DLD1 (cell line): ENCODE measurements around the gene WNK2.

Experiments
- in situ Hi-C: cut with HindIII; loops from 2 replicates; pipeline ENCODE4 v1.10.0; 2017; ENCODE audit warnings: low sequenced_read_pairs

Gene WNK2

GRCh38 chr9:93263334-93264229, 79.6 kb downstream of the WNK2 start:
- in situ Hi-C loops, result no loop called here

GRCh38 chr9:93264338-93265125, 80.6 kb downstream of the WNK2 start:
- in situ Hi-C loops, result no loop called here

GRCh38 chr9:93265301-93265971, 81.5 kb downstream of the WNK2 start:
- in situ Hi-C loops, result no loop called here

- in situ Hi-C loops, result no loop called here
Measured at GRCh38 chr9:93265972-93266371, 82.0 kb downstream of the WNK2 start.

GRCh38 chr9:93266521-93267001, 82.6 kb downstream of the WNK2 start:
- in situ Hi-C loops, result no loop called here

GRCh38 chr9:93267091-93267541, 83.2 kb downstream of the WNK2 start:
- in situ Hi-C loops, result no loop called here

GRCh38 chr9:93267681-93268505, 84.0 kb downstream of the WNK2 start:
- in situ Hi-C loops, result no loop called here

- in situ Hi-C loops, result no loop called here
Measured at GRCh38 chr9:93268551-93269314, 84.8 kb downstream of the WNK2 start.

- in situ Hi-C loops, result no loop called here
Measured at GRCh38 chr9:93270976-93271375, 87.0 kb downstream of the WNK2 start.

GRCh38 chr9:93276973-93277372, 93.0 kb downstream of the WNK2 start:
- in situ Hi-C loops, result no loop called here

- in situ Hi-C loops, result no loop called here
Measured at GRCh38 chr9:93278144-93278543, 94.2 kb downstream of the WNK2 start.

- in situ Hi-C loops, result no loop called here
Measured at GRCh38 chr9:93280661-93281259, 96.8 kb downstream of the WNK2 start.

- in situ Hi-C loops, result no loop called here
Measured at GRCh38 chr9:93286252-93287188, 102.6 kb downstream of the WNK2 start.

- in situ Hi-C loops, result no loop called here
Measured at GRCh38 chr9:93287189-93287552, 103.2 kb downstream of the WNK2 start.

- in situ Hi-C loops, result no loop called here
Measured at GRCh38 chr9:93287593-93287992, 103.7 kb downstream of the WNK2 start.

- in situ Hi-C loops, result no loop called here
Measured at GRCh38 chr9:93288341-93288740, 104.4 kb downstream of the WNK2 start.

GRCh38 chr9:93288891-93289883, 105.2 kb downstream of the WNK2 start:
- in situ Hi-C loops, result no loop called here
